Brain microvascular endothelial cell (primary cell): ENCODE results near the gene WT1.

Source experiments
- DNase-seq: peaks from one replicate; pipeline ENCODE4 v3.0.0-alpha.2; 2020
- H3K27ac ChIP-seq: fragments of 250-450 bp; sonication (Bioruptor Pico); 2 replicates; pipeline ENCODE4 v1.5.1; 2020; ENCODE audit warnings: mild to moderate bottlenecking, moderate library complexity
- H3K27me3 ChIP-seq: fragments of 250-450 bp; sonication (Bioruptor Pico); replicated peaks from 2 replicates; pipeline ENCODE4 v1.5.1; 2020; ENCODE audit warnings: mild to moderate bottlenecking
- H3K36me3 ChIP-seq: fragments of 250-450 bp; sonication (Bioruptor Pico); replicated peaks from 2 replicates; pipeline ENCODE4 v1.5.1; 2020; ENCODE audit warnings: mild to moderate bottlenecking
- H3K4me3 ChIP-seq: 2 replicates; pipeline ENCODE4 v1.5.1; 2011; ENCODE audit warnings: low read depth, mild to moderate bottlenecking, control low read depth, low read length, moderate library complexity
- CTCF ChIP-seq: IDR thresholded peaks from 2 replicates; pipeline ENCODE4 v1.5.1; 2011; ENCODE audit warnings: low read depth, mild to moderate bottlenecking, moderate library complexity, low read length, control low read depth, inconsistent platforms; ENCODE audit errors: missing control alignments
- in situ Hi-C: cut with HindIII; loops from 2 replicates; pipeline ENCODE4 v1.10.0; 2017; ENCODE audit warnings: low sequenced_read_pairs, low pct_ligation_motif_present

The WT1 gene

GRCh38 chr11:32341620-32342613, 93.4 kb downstream of the WT1 start:
- DNase-seq: no peak
- TF ChIP-seq CTCF: no peak
- in situ Hi-C loops: no loop called here
- no peak overlapping the region for H3K27ac ChIP-seq
- no peak overlapping the region for H3K4me3 ChIP-seq
- H3K27me3 ChIP-seq: no peaks in the 10 kb centered on the region
- H3K36me3 ChIP-seq: no peaks in the 10 kb centered on the region

- no peak for TF ChIP-seq CTCF
- in situ Hi-C loops: no loop called here
- H3K36me3 ChIP-seq: no peaks in the 10 kb centered on the region
- no peaks in the 10 kb centered on the region for H3K27me3 ChIP-seq
- no peak for DNase-seq
- no peak overlapping the region for H3K4me3 ChIP-seq
- no peak overlapping the region for H3K27ac ChIP-seq
Measured at GRCh38 chr11:32340181-32340580, 95.2 kb downstream of the WT1 start.
